Measurements from ENCODE around the gene SMOC2. TPM values are rescaled to one million over a fixed set of nuclear protein-coding genes. Genes with fewer than 3 reads are reported as not detected.

The SMOC2 gene
- total and polyA plus RNA-seq, 4 experiments from 2014 or later: not detected

- ChIA-PET POLR2A (ENCODE audit: partially characterized antibody) (no interaction called here), CTCF (ENCODE audit: partially characterized antibody) (no interaction called here)
- Mint-ChIP-seq H3K27me3 (peaks cover 0 to 2% of the 10 kb centered on the region in 2 donors), H3K4me1 (no peaks in the 10 kb centered on the region), H3K4me3 (no peak overlapping the region), H3K36me3 (no peaks in the 10 kb centered on the region), H3K9me3 (peaks cover 0 to 2% (median 0%) of the 10 kb centered on the region in 8 donors), H3K27ac (no peak overlapping the region)
- H3K27me3 ChIP-seq (ENCODE audit: insufficient read depth, low read length): no peaks in the 10 kb centered on the region
- no peaks in the 10 kb centered on the region for H3K4me1 ChIP-seq (ENCODE audit: insufficient read depth, low read length)
- intact Hi-C loops (cut with micrococcal nuclease): no loop called here
- no peak for DNase-seq
- no peaks in the 10 kb centered on the region for H3K9me3 ChIP-seq (ENCODE audit: control insufficient read depth in 1 of 2, low read length in 2 of 2)
- H3K36me3 ChIP-seq (ENCODE audit: insufficient read depth, low read length): no peaks in the 10 kb centered on the region
- H3K4me3 ChIP-seq (ENCODE audit: low read length in 2 of 2): no peak overlapping the region
- no peak overlapping the region for H3K27ac ChIP-seq (ENCODE audit: low read depth, low read length)
These were observed 143.7 kb downstream of the SMOC2 start for GRCh38 chr6:168584671-168585070.

- H3K27ac ChIP-seq (ENCODE audit: low read depth, low read length): no peak overlapping the region
- Mint-ChIP-seq H3K9me3 (peaks cover 0 to 2% (median 0%) of the 10 kb centered on the region in 8 donors), H3K4me3 (no peak overlapping the region), H3K27ac (no peak overlapping the region), H3K4me1 (no peaks in the 10 kb centered on the region), H3K27me3 (peaks cover 0 to 2% of the 10 kb centered on the region in 2 donors), H3K36me3 (no peaks in the 10 kb centered on the region)
- H3K4me3 ChIP-seq (ENCODE audit: low read length in 2 of 2): no peak overlapping the region
- ChIA-PET CTCF (ENCODE audit: partially characterized antibody) (no interaction called here), POLR2A (ENCODE audit: partially characterized antibody) (no interaction called here)
- H3K9me3 ChIP-seq (ENCODE audit: control insufficient read depth in 1 of 2, low read length in 2 of 2): no peaks in the 10 kb centered on the region
- DNase-seq: no peak
- H3K4me1 ChIP-seq (ENCODE audit: insufficient read depth, low read length): no peaks in the 10 kb centered on the region
- H3K27me3 ChIP-seq (ENCODE audit: insufficient read depth, low read length): no peaks in the 10 kb centered on the region
- intact Hi-C loops (cut with micrococcal nuclease): no loop called here
- H3K36me3 ChIP-seq (ENCODE audit: insufficient read depth, low read length): no peaks in the 10 kb centered on the region
These were observed 144.5 kb downstream of the SMOC2 start for GRCh38 chr6:168585441-168585840.

- DNase-seq: no peak
- Histone ChIP-seq H3K36me3 (ENCODE audit: insufficient read depth, low read length) (no peaks in the 10 kb centered on the region), H3K9me3 (ENCODE audit: control insufficient read depth in 1 of 2, low read length in 2 of 2) (no peaks in the 10 kb centered on the region), H3K4me3 (ENCODE audit: low read length in 2 of 2) (no peak overlapping the region), H3K27me3 (ENCODE audit: insufficient read depth, low read length) (no peaks in the 10 kb centered on the region), H3K27ac (ENCODE audit: low read depth, low read length) (no peak overlapping the region), H3K4me1 (ENCODE audit: insufficient read depth, low read length) (no peaks in the 10 kb centered on the region)
- Mint-ChIP-seq H3K4me3 (no peak overlapping the region), H3K27ac (no peak overlapping the region), H3K27me3 (peaks cover 0 to 2% of the 10 kb centered on the region in 2 donors), H3K36me3 (no peaks in the 10 kb centered on the region), H3K4me1 (no peaks in the 10 kb centered on the region), H3K9me3 (peaks cover 0 to 3% (median 0%) of the 10 kb centered on the region in 8 donors)
- CTCF ChIA-PET (ENCODE audit: partially characterized antibody): no interaction called here
- POLR2A ChIA-PET (ENCODE audit: partially characterized antibody): no interaction called here
- intact Hi-C loops (cut with micrococcal nuclease): no loop called here
These were observed 148.3 kb downstream of the SMOC2 start for GRCh38 chr6:168589275-168589674.

- DNase-seq: no peak
- peaks cover 0 to 2% of the 10 kb centered on the region in 2 donors for H3K27me3 Mint-ChIP-seq
- ChIA-PET CTCF (ENCODE audit: partially characterized antibody) (no interaction called here), POLR2A (ENCODE audit: partially characterized antibody) (no interaction called here)
- H3K4me1 ChIP-seq (ENCODE audit: insufficient read depth, low read length): no peaks in the 10 kb centered on the region
- no peak overlapping the region for H3K27ac Mint-ChIP-seq
- H3K4me3 Mint-ChIP-seq: no peak overlapping the region
- H3K36me3 ChIP-seq (ENCODE audit: insufficient read depth, low read length): no peaks in the 10 kb centered on the region
- H3K27ac ChIP-seq (ENCODE audit: low read depth, low read length): no peak overlapping the region
- H3K4me1 Mint-ChIP-seq: no peaks in the 10 kb centered on the region
- no peaks in the 10 kb centered on the region for H3K36me3 Mint-ChIP-seq
- intact Hi-C loops (cut with micrococcal nuclease): no loop called here
- H3K9me3 ChIP-seq (ENCODE audit: control insufficient read depth in 1 of 2, low read length in 2 of 2): no peaks in the 10 kb centered on the region
- no peak overlapping the region for H3K4me3 ChIP-seq (ENCODE audit: low read length in 2 of 2)
- no peaks in the 10 kb centered on the region for H3K27me3 ChIP-seq (ENCODE audit: insufficient read depth, low read length)
- peaks cover 0 to 3% (median 0%) of the 10 kb centered on the region in 8 donors for H3K9me3 Mint-ChIP-seq
These were observed 149.4 kb downstream of the SMOC2 start for GRCh38 chr6:168590406-168590805.

- CTCF ChIA-PET (ENCODE audit: partially characterized antibody): no interaction called here
- no peaks in the 10 kb centered on the region for H3K4me1 Mint-ChIP-seq
- POLR2A ChIA-PET (ENCODE audit: partially characterized antibody): no interaction called here
These were observed 155.4 kb downstream of the SMOC2 start for GRCh38 chr6:168596344-168596743.

GRCh38 chr6:168597471-168597875 is 156.5 kb downstream of the SMOC2 start:
- ChIA-PET POLR2A (ENCODE audit: partially characterized antibody) (no interaction called here), CTCF (ENCODE audit: partially characterized antibody) (no interaction called here)
- H3K36me3 ChIP-seq (ENCODE audit: insufficient read depth, low read length): no peaks in the 10 kb centered on the region
- Mint-ChIP-seq H3K36me3 (no peaks in the 10 kb centered on the region), H3K4me1 (no peaks in the 10 kb centered on the region), H3K27me3 (peaks cover 0 to 7% of the 10 kb centered on the region in 2 donors), H3K27ac (no peak overlapping the region), H3K9me3 (peaks cover 0 to 6% (median 0%) of the 10 kb centered on the region in 8 donors), H3K4me3 (no peak overlapping the region)
- H3K9me3 ChIP-seq (ENCODE audit: control insufficient read depth in 1 of 2, low read length in 2 of 2): no peaks in the 10 kb centered on the region
- H3K4me3 ChIP-seq (ENCODE audit: low read length in 2 of 2): no peak overlapping the region
- intact Hi-C loops (cut with micrococcal nuclease): no loop called here
- H3K27me3 ChIP-seq (ENCODE audit: insufficient read depth, low read length): no peaks in the 10 kb centered on the region
- H3K27ac ChIP-seq (ENCODE audit: low read depth, low read length): no peak overlapping the region
- no peak for DNase-seq
- H3K4me1 ChIP-seq (ENCODE audit: insufficient read depth, low read length): no peaks in the 10 kb centered on the region

More at GRCh38 chr6:168596344-168596743, 155.4 kb downstream of the SMOC2 start:
- H3K9me3 ChIP-seq (ENCODE audit: control insufficient read depth in 1 of 2, low read length in 2 of 2): no peaks in the 10 kb centered on the region
- Mint-ChIP-seq H3K9me3 (peaks cover 0 to 6% (median 0%) of the 10 kb centered on the region in 8 donors), H3K27ac (no peak overlapping the region), H3K27me3 (peaks cover 0 to 2% of the 10 kb centered on the region in 2 donors), H3K4me3 (no peak overlapping the region), H3K36me3 (no peaks in the 10 kb centered on the region)
- H3K4me1 ChIP-seq (ENCODE audit: insufficient read depth, low read length): no peaks in the 10 kb centered on the region
- no peaks in the 10 kb centered on the region for H3K27me3 ChIP-seq (ENCODE audit: insufficient read depth, low read length)
- intact Hi-C loops (cut with micrococcal nuclease): no loop called here
- no peak for DNase-seq
- H3K4me3 ChIP-seq (ENCODE audit: low read length in 2 of 2): no peak overlapping the region
- H3K36me3 ChIP-seq (ENCODE audit: insufficient read depth, low read length): no peaks in the 10 kb centered on the region
- H3K27ac ChIP-seq (ENCODE audit: low read depth, low read length): no peak overlapping the region

GRCh38 chr6:168598251-168599117 is 157.5 kb downstream of the SMOC2 start:
- ChIA-PET CTCF (ENCODE audit: partially characterized antibody) (no interaction called here), POLR2A (ENCODE audit: partially characterized antibody) (no interaction called here)
- peaks cover 0 to 8% of the 10 kb centered on the region in 2 donors for H3K27me3 Mint-ChIP-seq
- Histone ChIP-seq H3K4me1 (ENCODE audit: insufficient read depth, low read length) (no peaks in the 10 kb centered on the region), H3K9me3 (ENCODE audit: control insufficient read depth in 1 of 2, low read length in 2 of 2) (no peaks in the 10 kb centered on the region), H3K27me3 (ENCODE audit: insufficient read depth, low read length) (no peaks in the 10 kb centered on the region), H3K4me3 (ENCODE audit: low read length in 2 of 2) (no peak overlapping the region), H3K36me3 (ENCODE audit: insufficient read depth, low read length) (no peaks in the 10 kb centered on the region), H3K27ac (ENCODE audit: low read depth, low read length) (no peak overlapping the region)
- H3K27ac Mint-ChIP-seq: no peak overlapping the region
- intact Hi-C loops (cut with micrococcal nuclease): no loop called here
- DNase-seq: no peak
- H3K36me3 Mint-ChIP-seq: no peaks in the 10 kb centered on the region
- no peaks in the 10 kb centered on the region for H3K4me1 Mint-ChIP-seq
- H3K9me3 Mint-ChIP-seq: peaks cover 0 to 6% (median 0%) of the 10 kb centered on the region in 8 donors
- H3K4me3 Mint-ChIP-seq: no peak overlapping the region
